Measurements from ENCODE around the gene RSPH6A. TPM values are rescaled to one million over a fixed set of nuclear protein-coding genes. Genes with fewer than 3 reads are reported as not detected.

Gene RSPH6A
- total RNA-seq, 4 donors from 2014 or later: 0.54 to 3.3 TPM; not detected in 2

GRCh38 chr19:45764475-45764874 lies 50.6 kb downstream of the RSPH6A start:
- Histone ChIP-seq H3K36me3 (no peaks in the 10 kb centered on the region), H3K27me3 (no peaks in the 10 kb centered on the region), H3K9me3 (no peaks in the 10 kb centered on the region), H3K4me3 (no peak overlapping the region), H3K27ac (peak overlapping the region in 1 of 4 donors; percentile 49), H3K4me1 (peaks cover 0 to 36% (median 7%) of the 10 kb centered on the region in 4 donors)
- no peak for DNase-seq
- no peak for TF ChIP-seq POLR2A (IDR thresholded peaks at IDR 0.05)

GRCh38 chr19:45763691-45764294 lies 51.3 kb downstream of the RSPH6A start:
- H3K27me3 ChIP-seq: no peaks in the 10 kb centered on the region
- H3K36me3 ChIP-seq: no peaks in the 10 kb centered on the region
- peaks cover 0 to 36% (median 7%) of the 10 kb centered on the region in 4 donors for H3K4me1 ChIP-seq
- TF ChIP-seq POLR2A (IDR thresholded peaks at IDR 0.05): no peak
- TF ChIP-seq CTCF (IDR thresholded peaks at IDR 0.05): no peak
- no peak overlapping the region for H3K4me3 ChIP-seq
- H3K27ac ChIP-seq: no peak overlapping the region
- no peaks in the 10 kb centered on the region for H3K9me3 ChIP-seq
- DNase-seq: no peak

- Histone ChIP-seq H3K27ac (no peak overlapping the region), H3K4me1 (peaks cover 0 to 36% (median 5%) of the 10 kb centered on the region in 4 donors), H3K9me3 (no peaks in the 10 kb centered on the region), H3K27me3 (no peaks in the 10 kb centered on the region), H3K4me3 (no peak overlapping the region), H3K36me3 (no peaks in the 10 kb centered on the region)
- no peak for DNase-seq
- no peak for TF ChIP-seq POLR2A (IDR thresholded peaks at IDR 0.05)
- TF ChIP-seq CTCF (IDR thresholded peaks at IDR 0.05): no peak
Observed at GRCh38 chr19:45762870-45763631, 52.1 kb downstream of the RSPH6A start.

GRCh38 chr19:45761714-45762113 lies 53.4 kb downstream of the RSPH6A start:
- Histone ChIP-seq H3K4me1 (peaks cover 0 to 32% (median 0%) of the 10 kb centered on the region in 4 donors), H3K9me3 (no peaks in the 10 kb centered on the region), H3K4me3 (no peak overlapping the region), H3K27me3 (no peaks in the 10 kb centered on the region), H3K36me3 (no peaks in the 10 kb centered on the region), H3K27ac (no peak overlapping the region)
- no peak for DNase-seq
- TF ChIP-seq CTCF (IDR thresholded peaks at IDR 0.05) (no peak), POLR2A (IDR thresholded peaks at IDR 0.05) (no peak)

GRCh38 chr19:45758921-45759320 lies 56.2 kb downstream of the RSPH6A start:
- peaks cover 0 to 5% (median 0%) of the 10 kb centered on the region in 4 donors for H3K4me1 ChIP-seq
- no peaks in the 10 kb centered on the region for H3K36me3 ChIP-seq
- no peak overlapping the region for H3K4me3 ChIP-seq
- TF ChIP-seq CTCF (IDR thresholded peaks at IDR 0.05) (no peak), POLR2A (IDR thresholded peaks at IDR 0.05) (no peak)
- no peaks in the 10 kb centered on the region for H3K27me3 ChIP-seq
- H3K9me3 ChIP-seq: no peaks in the 10 kb centered on the region
- H3K27ac ChIP-seq: no peak overlapping the region
- no peak for DNase-seq

GRCh38 chr19:45757695-45758094 lies 57.4 kb downstream of the RSPH6A start:
- Histone ChIP-seq H3K4me1 (no peaks in the 10 kb centered on the region), H3K4me3 (no peak overlapping the region)

More at GRCh38 chr19:45757695-45758094, 57.4 kb downstream of the RSPH6A start:
- H3K27ac ChIP-seq: no peak overlapping the region
- TF ChIP-seq POLR2A (IDR thresholded peaks at IDR 0.05): no peak
- no peaks in the 10 kb centered on the region for H3K27me3 ChIP-seq
- DNase-seq: no peak
- no peaks in the 10 kb centered on the region for H3K36me3 ChIP-seq
- H3K9me3 ChIP-seq: no peaks in the 10 kb centered on the region
